Activated CD4-positive, alpha-beta T cell treated with anti-CD3 and anti-CD28 coated beads, Interleukin-2, amount 10 ng/mL, durations not matched to agents 7 days and 5 days (primary cell): ENCODE data around the gene VPS39. TPM values are rescaled to one million over a fixed set of nuclear protein-coding genes. Genes with fewer than 3 reads are reported as not detected.
A peak's percentile ranks its signal among the peaks of the same experiment; 100 is the strongest.

Experiments used
- CTCF ChIA-PET: fragments of 350-600 bp; sonication (Branson Sonifier 250); formaldehyde crosslinking; loops from one replicate; lab custom pipeline; 2021; ENCODE audit warnings: antibody characterized with exemption; lab: Charles Lee
- POLR2A ChIA-PET: fragments of 350-600 bp; sonication (Branson Sonifier 250); formaldehyde crosslinking; loops from one replicate; lab custom pipeline; 2021; ENCODE audit warnings: antibody characterized with exemption; lab: Charles Lee
- DNase-seq: peaks from one replicate; pipeline ENCODE4 v3.0.0-alpha.2; 2020
- H3K27ac Mint-ChIP-seq: one replicate; pipeline ENCODE4 v1.8.0; 2021; ENCODE audit warnings: mild to moderate bottlenecking, moderate library complexity, mixed read lengths
- H3K27me3 Mint-ChIP-seq: one replicate; pipeline ENCODE4 v1.8.0; 2021; ENCODE audit warnings: mixed read lengths
- H3K36me3 Mint-ChIP-seq: one replicate; pipeline ENCODE4 v1.8.0; 2021; ENCODE audit warnings: low read depth, mixed read lengths
- H3K4me1 Mint-ChIP-seq: one replicate; pipeline ENCODE4 v1.8.0; 2021; ENCODE audit warnings: mixed read lengths
- H3K4me3 Mint-ChIP-seq: one replicate; pipeline ENCODE4 v1.8.0; 2021; ENCODE audit warnings: mild to moderate bottlenecking, moderate library complexity, mixed read lengths
- H3K9me3 Mint-ChIP-seq: one replicate; pipeline ENCODE4 v1.8.0; 2021; ENCODE audit warnings: mixed read lengths
- microRNA-seq: library from miRNA; unstranded; fragments of <30 nt; microRNA quantifications from one replicate; pipeline ENCODE4 v1.2.0, GENCODE V29; 2021; ENCODE audit warnings: borderline microRNAs expressed, borderline replicate concordance
- total RNA-seq, 2 experiments: library from RNA; stranded (reverse); gene quantifications; one replicate each; pipeline ENCODE4 v1.2.3, GENCODE V29; 2021

Gene VPS39
- total RNA-seq, 2 experiments from 2014 or later: 66.8 to 77.5 TPM

DNA sequence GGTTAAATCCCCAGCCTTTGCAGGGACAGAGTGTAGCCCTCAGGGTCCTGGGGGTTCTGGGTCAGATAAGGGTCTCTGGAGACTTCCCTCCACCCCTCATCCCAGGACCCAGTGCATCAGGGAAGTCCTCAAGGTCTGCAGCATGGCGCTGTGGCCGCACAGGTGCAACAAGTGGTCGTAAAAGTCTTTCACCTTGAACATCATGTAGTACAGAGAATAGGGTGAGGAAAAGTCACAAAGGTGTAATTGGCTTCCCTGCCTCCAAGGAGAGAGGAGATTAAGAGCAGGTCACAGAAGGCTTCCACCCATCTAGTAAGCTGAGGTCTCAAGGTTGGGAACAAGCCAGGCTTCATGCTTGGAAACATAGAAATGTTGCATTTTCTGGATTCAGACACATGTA lies 84.6 kb downstream of the VPS39 start:
- ChIA-PET CTCF (interaction anchor here (0.6 to 1.0 kb wide), 2 partner anchors 20 to 257 kb away, joined by 3 read pairs; no protein-coding TSS in a partner anchor), POLR2A (no interaction called here)
- H3K4me3 Mint-ChIP-seq: no peak overlapping the region
- peaks cover 23% of the 10 kb centered on the region for H3K27me3 Mint-ChIP-seq
- no peak for DNase-seq
- H3K27ac Mint-ChIP-seq: no peak overlapping the region
- H3K36me3 Mint-ChIP-seq: no peaks in the 10 kb centered on the region
- H3K4me1 Mint-ChIP-seq: peaks cover 5% of the 10 kb centered on the region
- H3K9me3 Mint-ChIP-seq: no peaks in the 10 kb centered on the region

DNA sequence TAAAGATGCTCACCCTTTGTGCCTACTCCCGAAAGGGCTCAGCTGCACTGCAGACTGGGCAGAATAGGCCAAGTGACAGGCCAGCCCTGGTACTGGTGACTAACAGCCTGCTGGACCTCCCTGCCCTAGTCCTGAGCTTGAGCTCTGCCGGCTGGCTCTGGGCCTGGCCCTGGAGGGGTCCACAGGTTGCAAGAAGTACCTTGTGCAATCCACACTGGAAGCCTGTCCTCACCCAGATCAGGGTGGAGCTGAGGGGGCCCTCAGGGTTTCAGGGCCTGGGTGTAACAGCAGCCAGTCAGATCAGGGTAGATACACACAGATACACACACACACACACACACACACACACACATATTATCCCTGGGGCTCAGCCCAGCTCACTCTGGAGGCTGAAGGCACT lies 86.4 kb downstream of the VPS39 start:
- Mint-ChIP-seq H3K27ac (no peak overlapping the region), H3K4me3 (no peak overlapping the region), H3K9me3 (no peaks in the 10 kb centered on the region), H3K27me3 (peaks cover 17% of the 10 kb centered on the region), H3K36me3 (no peaks in the 10 kb centered on the region), H3K4me1 (peaks cover 5% of the 10 kb centered on the region)
- ChIA-PET CTCF (interaction anchor here (2.6 kb wide), 1 partner anchor 10 kb away, joined by 7 read pairs; no protein-coding TSS in a partner anchor), POLR2A (no interaction called here)
- no peak for DNase-seq

DNA sequence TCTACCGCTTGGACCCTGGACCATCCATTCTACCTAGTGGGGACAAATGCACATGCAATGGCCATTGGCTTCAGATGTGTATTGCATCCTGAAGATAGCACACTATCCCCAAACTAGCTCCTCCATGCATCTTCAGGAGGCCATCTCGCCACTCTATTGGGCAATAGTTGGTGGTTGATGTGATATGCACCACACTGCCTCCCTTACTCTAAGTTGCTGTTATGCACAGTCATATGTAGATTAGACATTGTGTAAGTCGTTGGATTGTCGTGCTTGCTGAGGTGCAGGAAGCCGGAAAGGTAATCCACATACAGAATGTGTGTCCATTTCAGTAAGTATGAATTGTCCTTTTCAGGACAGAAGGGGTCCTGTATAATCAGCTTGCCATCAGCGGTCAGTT lies 87.1 kb downstream of the VPS39 start:
- H3K4me1 Mint-ChIP-seq: peaks cover 5% of the 10 kb centered on the region
- POLR2A ChIA-PET: no interaction called here
- H3K36me3 Mint-ChIP-seq: no peaks in the 10 kb centered on the region
- DNase-seq: no peak
- no peaks in the 10 kb centered on the region for H3K9me3 Mint-ChIP-seq
- H3K27ac Mint-ChIP-seq: no peak overlapping the region
- CTCF ChIA-PET: interaction anchor here (2.6 kb wide), 1 partner anchor 9 kb away, joined by 7 read pairs; no protein-coding TSS in a partner anchor
- H3K4me3 Mint-ChIP-seq: no peak overlapping the region
- peaks cover 17% of the 10 kb centered on the region for H3K27me3 Mint-ChIP-seq

DNA sequence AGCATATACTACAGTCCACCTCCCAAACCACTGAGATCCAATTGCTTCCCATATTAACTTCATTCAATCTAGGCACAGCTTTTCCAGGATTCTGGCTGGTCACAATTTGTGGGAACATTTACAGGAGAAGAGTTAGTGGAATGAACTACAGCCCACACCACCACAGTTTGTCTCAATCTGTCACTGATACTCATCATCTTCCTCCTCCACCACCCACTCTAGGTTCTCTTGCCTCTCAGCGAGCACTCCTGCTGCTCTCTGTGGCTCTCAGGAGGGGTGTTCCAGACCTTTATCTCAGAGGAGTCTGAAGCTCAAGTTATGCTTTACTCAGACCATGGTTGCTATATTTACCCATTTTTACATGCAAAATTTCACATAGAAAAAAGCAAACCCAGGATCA lies 87.8 kb downstream of the VPS39 start:
- no peak overlapping the region for H3K27ac Mint-ChIP-seq
- H3K4me1 Mint-ChIP-seq: peaks cover 5% of the 10 kb centered on the region
- ChIA-PET POLR2A (no interaction called here), CTCF (interaction anchor here (1.0 to 2.6 kb wide), 2 partner anchors 8 to 13 kb away, joined by 4 to 7 read pairs; no protein-coding TSS in a partner anchor)
- DNase-seq: no peak
- peaks cover 17% of the 10 kb centered on the region for H3K27me3 Mint-ChIP-seq
- H3K9me3 Mint-ChIP-seq: no peaks in the 10 kb centered on the region
- no peaks in the 10 kb centered on the region for H3K36me3 Mint-ChIP-seq
- H3K4me3 Mint-ChIP-seq: no peak overlapping the region

DNA sequence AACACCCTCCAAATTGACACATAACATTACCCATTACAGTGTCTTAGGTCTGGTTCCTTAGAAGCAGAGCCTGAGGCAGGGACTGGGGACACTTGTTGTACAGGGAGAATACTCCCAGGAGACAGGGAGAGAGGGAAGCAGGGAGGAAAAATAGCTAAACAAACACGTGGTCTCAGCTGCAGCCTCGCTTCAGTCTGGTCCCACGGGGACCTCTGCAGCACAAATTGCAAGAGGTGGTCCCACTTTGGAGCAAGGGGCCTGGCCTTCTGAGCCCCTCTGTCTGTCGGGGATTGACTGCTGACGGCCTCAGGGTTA lies 88.7 kb downstream of the VPS39 start:
- CTCF ChIA-PET: interaction anchor here (1.2 kb wide), 1 partner anchor 12 kb away, joined by 4 read pairs; no protein-coding TSS in a partner anchor
- Mint-ChIP-seq H3K4me3 (no peak overlapping the region), H3K36me3 (no peaks in the 10 kb centered on the region), H3K27me3 (peaks cover 18% of the 10 kb centered on the region), H3K9me3 (no peaks in the 10 kb centered on the region), H3K27ac (no peak overlapping the region), H3K4me1 (peaks cover 5% of the 10 kb centered on the region)
- POLR2A ChIA-PET: no interaction called here
- DNase-seq: no peak

DNA sequence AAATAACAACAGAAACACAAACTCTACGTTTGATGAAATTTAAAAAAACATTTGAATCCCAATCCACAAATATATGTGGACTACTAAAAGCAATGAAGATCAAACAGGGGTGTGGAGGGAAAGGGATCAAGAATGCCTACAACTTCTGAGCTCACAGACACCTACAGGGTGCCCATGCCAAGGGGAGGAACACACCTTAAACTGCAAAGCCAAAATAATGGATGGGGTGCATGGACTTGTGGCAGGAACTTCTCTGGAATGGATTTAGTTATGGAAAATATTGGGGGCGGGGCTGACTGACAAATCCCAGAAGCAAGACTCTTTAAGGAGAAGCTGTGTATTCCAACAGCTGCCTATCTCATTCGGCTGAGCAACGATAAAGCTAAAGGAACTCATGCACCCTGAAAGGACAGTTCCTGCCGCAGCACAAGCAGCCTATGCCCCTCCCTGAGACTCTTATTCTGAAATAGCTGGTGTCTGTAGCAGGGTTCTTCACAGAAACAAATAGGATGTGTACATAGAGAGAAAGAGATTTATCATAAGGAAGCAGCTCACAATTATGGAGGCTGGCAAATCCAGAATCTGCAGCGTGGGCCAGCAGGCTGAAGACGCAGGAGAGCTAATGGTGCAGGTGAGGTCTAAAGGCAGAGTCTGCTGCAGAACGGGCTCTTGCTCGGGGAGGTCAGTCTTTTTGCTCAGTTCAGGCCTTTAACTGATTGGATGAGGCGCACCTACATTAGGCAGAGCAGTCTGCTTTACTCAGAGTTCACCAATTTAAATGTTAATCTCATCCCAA lies 89.3 kb downstream of the VPS39 start:
- no peaks in the 10 kb centered on the region for H3K9me3 Mint-ChIP-seq
- no peak overlapping the region for H3K27ac Mint-ChIP-seq
- POLR2A ChIA-PET: interaction anchor here (0.5 kb wide), 1 partner anchor 1374 kb away, joined by 5 read pairs; the partner anchor contains the start of gene TP53BP1
- peaks cover 5% of the 10 kb centered on the region for H3K4me1 Mint-ChIP-seq
- H3K4me3 Mint-ChIP-seq: no peak overlapping the region
- peaks cover 15% of the 10 kb centered on the region for H3K27me3 Mint-ChIP-seq
- CTCF ChIA-PET: interaction anchor here (0.8 to 1.2 kb wide), 2 partner anchors 12 to 35 kb away, joined by 3 to 4 read pairs; no protein-coding TSS in a partner anchor
- DNase-seq: no peak
- H3K36me3 Mint-ChIP-seq: no peaks in the 10 kb centered on the region

DNA sequence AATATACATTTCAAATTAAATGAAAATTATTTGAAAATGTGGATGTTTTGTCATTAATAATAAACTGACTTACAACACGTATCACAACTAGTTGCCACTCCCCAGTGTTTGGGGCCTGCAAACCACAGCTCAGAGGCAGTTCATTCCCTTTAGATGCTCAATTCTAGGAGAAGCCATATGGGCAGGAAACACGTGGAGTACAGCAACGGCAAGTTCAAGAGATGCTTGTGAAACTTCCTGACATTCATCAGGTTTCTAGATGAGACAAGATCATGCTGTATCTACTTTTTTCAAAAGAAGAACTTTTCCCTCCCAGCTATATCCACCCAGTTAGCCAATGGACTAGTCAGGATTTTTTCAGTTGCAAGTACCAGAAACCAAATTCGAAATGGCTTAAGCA lies 96.2 kb downstream of the VPS39 start:
- no peaks in the 10 kb centered on the region for H3K36me3 Mint-ChIP-seq
- no peak for DNase-seq
- H3K27me3 Mint-ChIP-seq: peaks cover 31% of the 10 kb centered on the region
- no peak overlapping the region for H3K27ac Mint-ChIP-seq
- H3K9me3 Mint-ChIP-seq: no peaks in the 10 kb centered on the region
- H3K4me3 Mint-ChIP-seq: no peak overlapping the region
- H3K4me1 Mint-ChIP-seq: peaks cover 20% of the 10 kb centered on the region
- ChIA-PET POLR2A (no interaction called here), CTCF (interaction anchor here (1.1 kb wide), 2 partner anchors 9 to 73 kb away, joined by 3 to 7 read pairs; no protein-coding TSS in a partner anchor)

DNA sequence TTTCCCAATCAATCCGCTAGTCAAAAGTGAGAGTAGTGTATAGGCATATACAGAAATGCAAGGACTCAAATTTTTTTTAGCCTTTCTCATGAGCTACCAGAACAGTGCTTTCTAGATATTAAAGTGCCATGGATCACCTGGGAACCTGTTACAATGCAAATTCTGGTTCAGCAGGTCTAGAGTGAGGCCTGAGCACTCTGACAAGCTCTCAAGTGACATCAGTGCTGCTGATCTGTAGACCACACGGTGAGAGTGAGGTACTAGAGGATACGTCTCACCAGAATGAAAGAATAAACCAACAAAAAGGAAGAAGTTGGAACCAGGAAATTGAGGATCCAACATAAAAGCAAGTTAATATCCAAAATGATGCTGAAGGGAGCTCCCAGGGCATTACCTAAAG lies 97.7 kb downstream of the VPS39 start:
- CTCF ChIA-PET: interaction anchor here (1.0 kb wide), 2 partner anchors 29 to 32 kb away, joined by 3 read pairs; no protein-coding TSS in a partner anchor
- H3K9me3 Mint-ChIP-seq: no peaks in the 10 kb centered on the region
- DNase-seq: no peak
- no peak overlapping the region for H3K27ac Mint-ChIP-seq
- H3K27me3 Mint-ChIP-seq: peaks cover 28% of the 10 kb centered on the region
- POLR2A ChIA-PET: no interaction called here
- H3K4me3 Mint-ChIP-seq: no peak overlapping the region
- no peaks in the 10 kb centered on the region for H3K36me3 Mint-ChIP-seq
- H3K4me1 Mint-ChIP-seq: peaks cover 20% of the 10 kb centered on the region

DNA sequence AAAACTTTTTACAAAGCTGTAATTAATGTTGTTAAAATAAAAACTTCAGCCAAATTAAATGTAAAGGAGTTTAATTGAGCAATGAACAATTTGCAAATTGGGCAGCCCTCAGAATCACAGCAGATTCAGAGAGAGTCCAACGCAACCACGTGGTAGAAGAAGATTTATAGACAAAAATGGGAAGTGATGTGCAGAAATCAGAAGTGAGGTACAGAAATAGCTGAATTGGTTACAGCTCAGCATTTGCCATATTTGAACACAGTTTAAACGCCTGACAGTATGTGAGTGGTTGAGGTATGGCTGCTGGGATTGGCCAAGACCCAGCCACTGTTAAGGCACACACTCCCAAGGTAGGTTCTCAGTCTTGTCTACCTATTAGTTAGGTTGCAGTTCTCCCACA lies 99.3 kb downstream of the VPS39 start:
- POLR2A ChIA-PET: no interaction called here
- no peak for DNase-seq
- no peak overlapping the region for H3K27ac Mint-ChIP-seq
- H3K27me3 Mint-ChIP-seq: peaks cover 20% of the 10 kb centered on the region
- H3K4me3 Mint-ChIP-seq: no peak overlapping the region
- CTCF ChIA-PET: no interaction called here
- H3K36me3 Mint-ChIP-seq: no peaks in the 10 kb centered on the region
- peaks cover 20% of the 10 kb centered on the region for H3K4me1 Mint-ChIP-seq
- H3K9me3 Mint-ChIP-seq: no peaks in the 10 kb centered on the region

Small RNAs within 50 kb of the gene (microRNA-seq; reads per million reads assigned to microRNA genes)
- 69.8 reads per million, percentile 67 among the genes with 10 or more reads in this experiment for gene MIR627

Other genes starting within 250 kb of the VPS39 start
- 10 to 100 TPM; 14.5 TPM for gene EHD4, start 235.7 kb downstream of the VPS39 start, total RNA-seq
- gene PLA2G4E, start 187.3 kb downstream of the VPS39 start, total RNA-seq: not detected
- not detected for gene PLA2G4D, start 113.7 kb downstream of the VPS39 start, total RNA-seq
- not detected for gene PLA2G4F, start 51.7 kb downstream of the VPS39 start, total RNA-seq
- 10 to 100 TPM; 28.3 to 32.1 TPM for gene GANC, start 64.9 kb upstream of the VPS39 start, total RNA-seq
- 10 to 100 TPM; 37.7 to 38.0 TPM for gene TMEM87A, start 65.1 kb upstream of the VPS39 start, total RNA-seq
- 1 to 10 TPM; 5.3 to 5.5 TPM for gene CAPN3, start 151.2 kb upstream of the VPS39 start, total RNA-seq